ENCODE data around the gene ZZZ3. TPM values are rescaled to one million over a fixed set of nuclear protein-coding genes. Genes with fewer than 3 reads are reported as not detected.

The ZZZ3 gene
- total RNA-seq, 1 experiment from 2014 or later: 77.8 TPM

DNA sequence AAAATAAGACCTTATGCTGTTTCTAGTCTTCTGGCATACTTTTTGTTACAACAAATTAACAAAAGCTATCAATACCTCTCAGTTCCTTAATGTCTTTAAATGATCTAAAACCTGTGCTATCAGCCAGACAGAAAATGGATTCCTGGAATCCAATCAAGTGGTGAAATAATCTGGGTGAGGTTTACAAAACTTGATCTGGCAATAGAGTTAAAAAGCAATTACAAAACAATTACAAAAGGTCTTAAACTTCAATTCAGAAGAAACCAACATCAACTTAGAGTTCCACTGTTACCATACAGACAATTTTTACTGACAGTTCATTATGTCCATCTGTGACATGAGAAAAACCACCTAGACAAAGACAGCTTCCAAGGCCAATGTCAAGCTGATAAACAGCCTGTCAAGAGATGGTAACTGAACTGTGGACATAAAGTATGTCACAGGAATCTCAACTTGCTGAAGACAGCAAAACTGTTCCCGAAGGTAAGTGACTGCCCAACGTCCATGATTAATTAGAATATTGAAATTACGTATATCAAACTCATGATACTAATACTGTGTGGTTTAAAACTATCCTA is 17.4 kb downstream of the ZZZ3 start:
- Histone ChIP-seq H4K20me1 (ENCODE audit: low read length) (peaks cover 31% of the 10 kb centered on the region; the same call in 1 of the 2 replicates), H3K27me3 (ENCODE audit: low read length) (no peaks in the 10 kb centered on the region), H3K9me2 (replicated peaks; ENCODE audit: low read length) (no peaks in the 10 kb centered on the region), H3K4me1 (ENCODE audit: insufficient read depth, low read length) (no peaks in the 10 kb centered on the region), H3K4me3 (ENCODE audit: low read length) (no peak overlapping the region), H3K36me3 (ENCODE audit: low read depth, low read length) (no peaks in the 10 kb centered on the region; the same call in 1 of the 2 replicates), H3F3A (ENCODE audit: low read length, unreplicated experiment) (no peaks in the 10 kb centered on the region), H3K27ac (ENCODE audit: low read length) (no peak overlapping the region), H2AFZ (ENCODE audit: low read length) (no peak overlapping the region), H3K79me2 (ENCODE audit: low read length) (peaks cover 100% of the 10 kb centered on the region), H3K9ac (ENCODE audit: low read length) (no peak overlapping the region), H3K9me3 (ENCODE audit: low read length) (no peaks in the 10 kb centered on the region), H3K4me2 (ENCODE audit: low read length) (no peak overlapping the region)
- POLR2A ChIA-PET (ENCODE audit: unreplicated experiment): interaction anchor here (0.7 kb wide), 1 partner anchor 126 kb away, joined by 3 read pairs; no protein-coding TSS in a partner anchor
- CTCF ChIA-PET: no interaction called here
- no TSS peak for BruUV-seq (replicated peaks)
- intact Hi-C loops (cut with micrococcal nuclease): no loop called here
- TF ChIP-seq EZH2 (IDR thresholded peaks at IDR 0.05; ENCODE audit: low read length, unreplicated experiment) (no peak), CTCF (conservative IDR thresholded peaks at IDR 0.05; ENCODE audit: low read depth, low read length) (no peak), EZH2phosphoT487 (IDR thresholded peaks at IDR 0.05; ENCODE audit: borderline replicate concordance, low read length) (no peak)
- ATAC-seq (no peak), DNase-seq (no peak)

DNA sequence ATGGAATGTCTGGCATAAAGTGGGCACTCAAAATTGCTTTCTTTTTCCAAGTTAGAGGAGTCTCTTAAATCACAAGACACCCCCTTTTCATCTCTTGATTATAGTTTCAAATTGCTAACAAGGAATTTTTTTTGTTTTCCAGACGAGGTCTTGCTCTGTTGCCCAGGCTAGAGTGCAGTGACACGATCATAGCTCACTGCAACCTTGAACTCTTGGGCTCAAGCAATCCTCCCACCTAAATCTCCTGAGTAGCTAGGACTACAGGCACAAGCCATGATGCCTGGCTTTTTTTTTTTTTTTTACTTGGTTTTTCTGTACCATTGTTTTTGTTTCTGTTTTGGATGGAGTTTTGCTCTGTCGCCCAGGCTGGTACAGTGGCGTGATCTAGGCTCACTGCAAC is 20.8 kb downstream of the ZZZ3 start:
- peaks cover 17% of the 10 kb centered on the region; the same call in 1 of the 2 replicates for H4K20me1 ChIP-seq (ENCODE audit: low read length)

GRCh38 chr1:77659879-77660593 is 22.4 kb downstream of the ZZZ3 start:
- H3K9me3 ChIP-seq (ENCODE audit: low read length): no peaks in the 10 kb centered on the region
- intact Hi-C loops (cut with micrococcal nuclease): no loop called here
- no peaks in the 10 kb centered on the region for H3F3A ChIP-seq (ENCODE audit: low read length, unreplicated experiment)
- H2AFZ ChIP-seq (ENCODE audit: low read length): no peak overlapping the region
- H3K4me1 ChIP-seq (ENCODE audit: insufficient read depth, low read length): no peaks in the 10 kb centered on the region
- H3K9ac ChIP-seq (ENCODE audit: low read length): no peak overlapping the region
- TF ChIP-seq EZH2 (IDR thresholded peaks at IDR 0.05; ENCODE audit: low read length, unreplicated experiment): no peak
- no peak for TF ChIP-seq CTCF (conservative IDR thresholded peaks at IDR 0.05; ENCODE audit: low read depth, low read length)
- no peak for TF ChIP-seq EZH2phosphoT487 (IDR thresholded peaks at IDR 0.05; ENCODE audit: borderline replicate concordance, low read length)
- H3K79me2 ChIP-seq (ENCODE audit: low read length): peaks cover 98% of the 10 kb centered on the region
- no peak overlapping the region for H3K4me3 ChIP-seq (ENCODE audit: low read length)
- no peak for DNase-seq
- ATAC-seq: no peak
- H3K27me3 ChIP-seq (ENCODE audit: low read length): no peaks in the 10 kb centered on the region
- no peak overlapping the region for H3K4me2 ChIP-seq (ENCODE audit: low read length)
- peaks cover 20% of the 10 kb centered on the region; the same call in 1 of the 2 replicates for H4K20me1 ChIP-seq (ENCODE audit: low read length)
- ChIA-PET POLR2A (ENCODE audit: unreplicated experiment) (no interaction called here), CTCF (no interaction called here)
- no peaks in the 10 kb centered on the region; the same call in 1 of the 2 replicates for H3K36me3 ChIP-seq (ENCODE audit: low read depth, low read length)
- BruUV-seq (replicated peaks): no TSS peak
- H3K9me2 ChIP-seq (replicated peaks; ENCODE audit: low read length): no peaks in the 10 kb centered on the region
- no peak overlapping the region for H3K27ac ChIP-seq (ENCODE audit: low read length)

More for the DNA sequence above, 20.8 kb downstream of the ZZZ3 start:
- intact Hi-C loops (cut with micrococcal nuclease): no loop called here
- Histone ChIP-seq H3K4me2 (ENCODE audit: low read length) (no peak overlapping the region), H3K9ac (ENCODE audit: low read length) (no peak overlapping the region), H3K4me1 (ENCODE audit: insufficient read depth, low read length) (no peaks in the 10 kb centered on the region), H3K36me3 (ENCODE audit: low read depth, low read length) (no peaks in the 10 kb centered on the region; the same call in 1 of the 2 replicates), H3F3A (ENCODE audit: low read length, unreplicated experiment) (no peaks in the 10 kb centered on the region), H2AFZ (ENCODE audit: low read length) (no peak overlapping the region), H3K9me3 (ENCODE audit: low read length) (no peaks in the 10 kb centered on the region), H3K9me2 (replicated peaks; ENCODE audit: low read length) (no peaks in the 10 kb centered on the region), H3K27ac (ENCODE audit: low read length) (no peak overlapping the region), H3K27me3 (ENCODE audit: low read length) (no peaks in the 10 kb centered on the region), H3K79me2 (ENCODE audit: low read length) (peaks cover 98% of the 10 kb centered on the region), H3K4me3 (ENCODE audit: low read length) (no peak overlapping the region)
- POLR2A ChIA-PET (ENCODE audit: unreplicated experiment): no interaction called here
- CTCF ChIA-PET: no interaction called here
- DNase-seq (no peak), ATAC-seq (no peak)
- no TSS peak for BruUV-seq (replicated peaks)
- TF ChIP-seq EZH2phosphoT487 (IDR thresholded peaks at IDR 0.05; ENCODE audit: borderline replicate concordance, low read length): no peak

All from PC-3 (cell line).